Liver (tissue), 9 donors: ENCODE data around the gene NF1. TPM values are rescaled to one million over a fixed set of nuclear protein-coding genes. Genes with fewer than 3 reads are reported as not detected.

Source experiments
- DNase-seq: peaks from one replicate; pipeline ENCODE4 v3.0.0-alpha.2; 2017; ENCODE audit warnings: low spot score
- H3K27ac ChIP-seq, 2 donors: one replicate each; pipeline ENCODE4 v1.7.0; 2013; ENCODE audit warnings: inconsistent platforms in 2 of 2, low read length in 2 of 2, control low read depth in 1 of 2, low read depth in 1 of 2, mild to moderate bottlenecking in 1 of 2
- H3K27me3 ChIP-seq, 4 donors: one replicate each; pipeline versions ENCODE4 v1.6.1 to v1.7.0; 2013; ENCODE audit warnings: low read length in 3 of 4, inconsistent platforms in 1 of 4, mild to moderate bottlenecking in 1 of 4, moderate library complexity in 1 of 4; ENCODE audit not compliant: control insufficient read depth in 4 of 4, insufficient read depth in 4 of 4
- H3K36me3 ChIP-seq, 4 donors: one replicate each; pipeline versions ENCODE4 v1.6.1 to v1.7.0; 2013; ENCODE audit warnings: low read length in 3 of 4, mild to moderate bottlenecking in 3 of 4, low read depth in 1 of 4, moderate library complexity in 1 of 4; ENCODE audit not compliant: control insufficient read depth in 4 of 4, insufficient read depth in 3 of 4
- H3K4me1 ChIP-seq, 4 donors: one replicate each; pipeline versions ENCODE4 v1.6.1 to v1.7.0; 2013; ENCODE audit warnings: low read length in 3 of 4, mild to moderate bottlenecking in 3 of 4, moderate library complexity in 1 of 4; ENCODE audit not compliant: control insufficient read depth in 4 of 4, insufficient read depth in 4 of 4
- H3K4me3 ChIP-seq, 3 donors: one replicate each; pipeline versions ENCODE4 v1.6.1 to v1.7.0; 2013; ENCODE audit warnings: low read length in 3 of 3, control low read depth in 1 of 3, low read depth in 1 of 3, mild to moderate bottlenecking in 1 of 3
- H3K9ac ChIP-seq, 2 donors: one replicate each; pipeline ENCODE4 v1.7.0; 2013; ENCODE audit warnings: low read length in 2 of 2, mild to moderate bottlenecking in 2 of 2, moderate library complexity in 2 of 2, control low read depth in 1 of 2, low read depth in 1 of 2
- H3K9me3 ChIP-seq, 4 donors: one replicate each; pipeline versions ENCODE4 v1.6.1 to v1.7.0; 2013; ENCODE audit warnings: low read length in 3 of 4; ENCODE audit not compliant: control insufficient read depth in 4 of 4
- ATF3 ChIP-seq: IDR thresholded peaks from 2 replicates; pipeline ENCODE4 v1.6.1; 2016; ENCODE audit warnings: antibody characterized with exemption
- CTCF ChIP-seq: fragments of 150-350 bp; IDR thresholded peaks from 2 replicates; pipeline ENCODE4 v1.5.1; 2017; ENCODE audit warnings: improper control_type of control experiment, low read depth, low read length; ENCODE audit not compliant: missing input control
- EGR1 ChIP-seq, 2 donors: IDR thresholded peaks; 2 replicates each; pipeline ENCODE4 v1.6.1; 2016 to 2018; ENCODE audit warnings: antibody characterized with exemption in 2 of 2, low read depth in 2 of 2
- FOXA1 ChIP-seq: IDR thresholded peaks from 2 replicates; pipeline ENCODE4 v1.6.1; 2016; ENCODE audit warnings: antibody characterized with exemption
- FOXA2 ChIP-seq: IDR thresholded peaks from 2 replicates; pipeline ENCODE4 v1.6.1; 2016; ENCODE audit warnings: antibody characterized with exemption
- GABPA ChIP-seq, 2 donors: IDR thresholded peaks in 1 of 2; conservative IDR thresholded peaks in 1 of 2; 2 replicates each; pipeline ENCODE4 v1.6.1; 2016; ENCODE audit warnings: antibody characterized with exemption in 2 of 2, mild to moderate bottlenecking in 1 of 2, moderate library complexity in 1 of 2
- HNF4G ChIP-seq: IDR thresholded peaks from 2 replicates; pipeline ENCODE4 v1.6.1; 2016; ENCODE audit warnings: antibody characterized with exemption
- JUND ChIP-seq, 2 donors: IDR thresholded peaks; 2 replicates each; pipeline ENCODE4 v1.6.1; 2016; ENCODE audit warnings: antibody characterized with exemption in 2 of 2
- MAX ChIP-seq: IDR thresholded peaks from 2 replicates; pipeline ENCODE4 v1.6.1; 2016; ENCODE audit warnings: antibody characterized with exemption
- NR2F2 ChIP-seq: IDR thresholded peaks from 2 replicates; pipeline ENCODE4 v1.6.1; 2016; ENCODE audit warnings: antibody characterized with exemption
- RAD21 ChIP-seq, 2 donors: IDR thresholded peaks; 2 replicates each; pipeline ENCODE4 v1.6.1; 2016; ENCODE audit warnings: antibody characterized with exemption in 2 of 2, mild to moderate bottlenecking in 2 of 2
- REST ChIP-seq: IDR thresholded peaks from 2 replicates; pipeline ENCODE4 v1.6.1; 2016; ENCODE audit warnings: antibody characterized with exemption, mild to moderate bottlenecking
- RXRA ChIP-seq, 2 donors: IDR thresholded peaks; 2 replicates each; pipeline ENCODE4 v1.6.1; 2017 to 2018; ENCODE audit warnings: antibody characterized with exemption in 2 of 2, mild to moderate bottlenecking in 1 of 2
- SP1 ChIP-seq: IDR thresholded peaks from 2 replicates; pipeline ENCODE4 v1.6.1; 2018; ENCODE audit warnings: antibody characterized with exemption, mild to moderate bottlenecking
- YY1 ChIP-seq: IDR thresholded peaks from 2 replicates; pipeline ENCODE4 v1.6.1; 2016; ENCODE audit warnings: antibody characterized with exemption, mild to moderate bottlenecking
- ZBTB33 ChIP-seq: IDR thresholded peaks from 2 replicates; pipeline ENCODE4 v1.6.1; 2016; ENCODE audit warnings: antibody characterized with exemption
- WGBS: extraction: QIAGEN DNeasy Blood & Tissue Kit; methylation state at CpG from one replicate; pipeline ENCODE4 v1.1.7; 2013; 5-methylcytosine and 5-hydroxymethylcytosine counted together
- polyA plus RNA-seq, 2 donors: library from polyadenylated mRNA; stranded (reverse) in 1 of 2; unstranded in 1 of 2; fragments of 200-250 nt in 1 of 2; fragments of >200 nt in 1 of 2; fragmentation: Nextera tagmentation in 1 of 2; extraction: Ambion mirVana in 1 of 2; gene quantifications; one replicate each; pipeline versions ENCODE4 v1.2.1 to v1.2.3, GENCODE V29; 2013 to 2015
- total RNA-seq, 2 donors: library from RNA; depleted of rRNA; stranded (reverse); fragments of >200 nt; gene quantifications; one replicate each; pipeline ENCODE4 v1.2.3, GENCODE V29; 2014
- donor health status: healthy.
- donor health status: healthy.
- donor health status: healthy.
- donor health status: healthy.
- donor health status: healthy.

NF1 gene
- total and polyA plus RNA-seq, 4 donors = 4.6 to 42.6 (median 13.5) TPM

- Histone ChIP-seq H3K9ac (no peak overlapping the region), H3K4me3 (no peak overlapping the region), H3K27me3 (no peaks in the 10 kb centered on the region), H3K9me3 (no peaks in the 10 kb centered on the region), H3K36me3 (peaks cover 0 to 10% (median 7%) of the 10 kb centered on the region in 4 donors), H3K4me1 (peaks cover 0 to 11% (median 2%) of the 10 kb centered on the region in 4 donors), H3K27ac (no peak overlapping the region)
- no peak for TF ChIP-seq RXRA (IDR thresholded peaks at IDR 0.05)
- no peak for TF ChIP-seq YY1
- TF ChIP-seq RAD21 (IDR thresholded peaks at IDR 0.05) = no peak
- no peak for TF ChIP-seq FOXA2
- TF ChIP-seq REST = no peak
- TF ChIP-seq JUND (IDR thresholded peaks at IDR 0.05) = no peak
- no peak for TF ChIP-seq GABPA (IDR thresholded peaks at IDR 0.05 in 1 of 2, conservative IDR thresholded peaks at IDR 0.05 in 1 of 2)
- TF ChIP-seq SP1 = no peak
- TF ChIP-seq HNF4G = no peak
- no peak for TF ChIP-seq ATF3
- WGBS = 100% methylated on average over 1 of the region's 1 CpG
- DNase-seq = no peak
Measured at GRCh38 chr17:31275116-31275515, 180.3 kb downstream of the NF1 start.

GRCh38 chr17:31279401-31279800 is 184.6 kb downstream of the NF1 start:
- Histone ChIP-seq H3K27ac (no peak overlapping the region), H3K9ac (no peak overlapping the region), H3K4me3 (no peak overlapping the region), H3K36me3 (peaks cover 0 to 10% (median 7%) of the 10 kb centered on the region in 4 donors), H3K27me3 (no peaks in the 10 kb centered on the region), H3K4me1 (peaks cover 0 to 2% (median 0%) of the 10 kb centered on the region in 4 donors), H3K9me3 (no peaks in the 10 kb centered on the region)
- no peak for TF ChIP-seq MAX
- no peak for TF ChIP-seq FOXA1
- no peak for TF ChIP-seq NR2F2
- WGBS = 96% methylated on average over 2 of the region's 2 CpGs
- DNase-seq = no peak

GRCh38 chr17:31281061-31281460 is 186.3 kb downstream of the NF1 start:
- no peak overlapping the region for H3K4me3 ChIP-seq
- TF ChIP-seq SP1 (no peak), RXRA (IDR thresholded peaks at IDR 0.05) (no peak), HNF4G (no peak), FOXA2 (no peak), MAX (no peak), RAD21 (IDR thresholded peaks at IDR 0.05) (no peak), NR2F2 (no peak), ZBTB33 (no peak), CTCF (no peak), FOXA1 (no peak), YY1 (no peak), JUND (IDR thresholded peaks at IDR 0.05) (no peak), GABPA (IDR thresholded peaks at IDR 0.05 in 1 of 2, conservative IDR thresholded peaks at IDR 0.05 in 1 of 2) (no peak), EGR1 (IDR thresholded peaks at IDR 0.05; ENCODE audit: low read depth in 2 of 2) (no peak)
- no peak overlapping the region for H3K9ac ChIP-seq
- H3K27me3 ChIP-seq = no peaks in the 10 kb centered on the region
- H3K9me3 ChIP-seq = no peaks in the 10 kb centered on the region
- DNase-seq = no peak
- WGBS = 96% methylated on average over 2 of the region's 2 CpGs
- H3K4me1 ChIP-seq = no peaks in the 10 kb centered on the region
- no peak overlapping the region for H3K27ac ChIP-seq
- peaks cover 0 to 10% (median 7%) of the 10 kb centered on the region in 4 donors for H3K36me3 ChIP-seq
